SKM-1 treated with dmso at 0.1 percent for 144 hours (cell line): Measurements from ENCODE around the gene EEF1AKMT3.
"Not testable (repeated sequence)": the region's sequence is repeated elsewhere in the genome, so short reads cannot be mapped to it uniquely, and the experiment has no call there.

Experiments
- DNase-seq: peaks from one replicate; lab custom pipeline; 2025; ENCODE audit not compliant: unreplicated experiment; lab: John Stamatoyannopoulos, UW

The EEF1AKMT3 gene

DNA sequence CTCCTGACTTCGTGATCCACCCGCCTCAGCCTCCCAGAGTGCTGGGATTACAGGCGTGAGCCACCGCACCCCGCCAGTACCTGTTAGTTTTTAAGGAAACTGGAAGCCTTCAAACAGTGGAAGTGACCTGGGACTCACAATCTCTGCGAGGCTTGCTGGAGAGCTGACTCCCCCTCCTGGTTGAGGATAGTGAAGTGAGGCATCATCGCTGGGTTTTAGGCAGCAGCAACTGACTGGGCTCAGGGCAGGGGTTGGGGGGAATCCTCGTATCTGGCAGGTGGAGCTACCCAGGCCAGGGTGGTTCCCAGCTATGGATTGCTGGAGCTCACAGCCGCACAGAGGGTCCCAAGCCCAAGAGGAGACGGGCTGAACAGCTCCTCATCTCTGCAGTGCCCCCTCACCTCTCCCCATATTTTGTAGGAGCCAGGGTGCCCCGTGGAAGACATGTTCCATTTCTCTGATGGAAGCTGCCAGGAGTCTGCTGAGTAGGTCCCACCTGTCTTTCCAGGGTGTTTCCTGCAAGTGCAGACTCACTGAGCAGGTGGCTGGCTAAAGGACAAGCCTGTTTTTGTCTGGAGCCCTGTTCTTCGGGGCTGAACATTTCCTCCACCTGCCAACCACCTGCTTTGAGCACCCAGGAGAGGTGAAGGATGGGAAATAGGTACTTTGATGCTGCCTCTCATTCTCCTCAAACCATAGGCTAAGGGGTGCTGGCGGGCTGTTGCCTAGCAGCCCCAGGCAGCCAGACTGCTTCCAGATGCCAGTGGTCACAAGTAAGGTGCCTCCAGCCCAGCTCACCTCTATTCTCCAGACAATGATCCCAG, 43.0 kb downstream of the EEF1AKMT3 start:
- no peak for DNase-seq

DNA sequence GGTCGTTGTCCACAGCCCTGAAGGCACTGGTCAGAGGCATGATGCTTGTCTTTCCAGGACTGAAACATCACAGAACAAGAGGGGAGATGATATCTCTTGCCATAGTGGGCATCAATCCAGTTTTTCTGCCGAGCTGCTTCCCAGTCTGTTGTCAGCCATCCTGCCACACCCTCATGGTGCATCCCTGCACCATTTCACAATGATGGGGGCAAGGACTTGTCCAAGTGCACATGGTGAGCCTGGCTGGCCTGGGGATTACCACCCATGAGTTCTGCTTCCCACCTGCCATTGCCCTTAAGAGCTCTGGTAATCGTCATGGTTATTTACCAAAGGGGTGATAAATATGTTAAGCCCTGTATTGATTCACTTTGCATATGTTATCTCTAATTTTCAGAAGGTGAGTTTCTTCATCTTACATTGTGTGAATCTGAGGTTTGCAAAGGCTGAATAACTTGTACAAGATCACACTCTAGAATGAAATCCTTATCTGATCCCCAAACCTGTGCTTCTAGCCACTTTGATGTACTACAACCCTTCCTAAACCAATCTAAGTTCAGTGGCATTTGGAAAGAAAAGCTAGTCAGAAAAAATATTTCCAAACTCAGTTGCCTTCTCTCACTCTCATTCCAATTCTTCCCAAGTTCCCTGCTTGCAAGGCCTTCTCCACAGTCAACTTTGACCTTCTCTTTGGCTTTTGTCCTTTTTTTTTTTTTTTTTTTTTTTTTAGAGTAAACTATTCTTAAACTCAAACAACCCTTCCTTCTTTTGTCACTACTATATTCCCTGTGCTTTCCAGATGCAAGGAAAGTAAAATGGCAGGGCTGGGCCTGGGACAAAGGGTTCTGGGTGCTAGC, 43.8 kb downstream of the EEF1AKMT3 start:
- no peak for DNase-seq

DNA sequence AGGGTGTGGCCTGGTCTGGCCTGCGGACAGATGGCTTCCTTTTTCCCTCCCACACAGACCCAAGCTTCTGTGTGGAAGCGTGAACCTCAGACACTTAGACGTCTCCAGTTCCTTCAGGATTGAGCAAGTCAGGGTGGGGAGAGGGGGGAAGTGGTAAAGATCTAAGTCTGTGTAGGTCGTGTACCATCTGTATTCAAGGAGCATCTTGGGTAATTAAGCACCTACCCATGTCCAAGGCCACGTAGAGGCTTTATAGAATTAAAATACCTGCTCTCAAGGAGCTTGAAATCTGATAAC, 44.4 kb downstream of the EEF1AKMT3 start:
- peak; percentile 61 for DNase-seq

DNA sequence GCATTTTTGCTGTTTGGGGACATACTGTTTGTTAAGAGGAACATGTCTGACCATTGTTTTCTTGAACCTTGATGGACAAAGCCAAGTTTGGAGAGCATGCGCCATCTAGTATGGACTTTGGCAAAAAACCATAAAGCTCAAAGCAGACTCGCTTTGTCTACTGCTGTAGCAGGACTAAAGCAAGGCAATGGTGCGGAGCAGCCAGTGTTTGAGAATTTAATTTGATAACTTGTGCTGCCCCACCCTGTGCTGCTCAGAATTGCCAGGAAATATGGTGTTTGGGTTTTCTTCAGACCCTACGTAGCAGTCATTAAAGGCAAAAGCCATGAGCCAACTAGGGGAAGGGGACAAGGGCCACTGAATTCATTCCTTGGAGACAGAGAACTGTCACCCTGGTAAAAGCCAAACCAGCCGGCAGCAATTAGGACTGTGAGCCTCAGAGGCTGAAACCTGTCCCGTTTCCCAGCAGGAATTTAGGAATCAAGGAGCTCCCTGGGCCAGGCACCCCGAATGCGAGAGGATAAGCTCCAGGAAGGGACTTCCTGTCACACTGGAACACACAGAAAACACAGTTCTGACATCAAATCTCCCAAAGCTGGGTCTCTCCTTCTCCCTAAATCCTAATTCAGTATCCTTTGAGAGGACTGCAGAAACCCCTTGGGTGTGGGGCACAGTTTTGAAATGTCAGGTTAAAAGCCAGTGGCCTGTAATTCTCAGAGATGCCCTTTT, 45.0 kb downstream of the EEF1AKMT3 start:
- DNase-seq: no peak

DNA sequence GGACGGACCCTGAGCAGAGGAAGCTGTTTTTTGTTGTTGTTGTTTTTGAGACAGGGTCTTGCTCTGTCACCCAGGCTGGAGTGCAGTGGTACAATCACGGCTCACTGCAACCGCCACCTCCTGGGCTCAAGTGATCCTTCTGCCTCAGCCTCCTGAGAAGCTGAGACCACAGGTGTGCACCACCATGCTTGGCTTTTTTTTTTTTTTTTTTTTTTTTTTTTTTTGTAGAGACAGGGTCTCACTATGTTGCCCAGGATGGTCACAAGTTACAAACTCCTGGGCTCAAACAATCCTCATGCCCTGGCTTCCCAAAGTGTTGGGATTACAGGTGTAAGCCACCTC, 45.5 kb downstream of the EEF1AKMT3 start:
- DNase-seq: not testable (repeated sequence)

DNA sequence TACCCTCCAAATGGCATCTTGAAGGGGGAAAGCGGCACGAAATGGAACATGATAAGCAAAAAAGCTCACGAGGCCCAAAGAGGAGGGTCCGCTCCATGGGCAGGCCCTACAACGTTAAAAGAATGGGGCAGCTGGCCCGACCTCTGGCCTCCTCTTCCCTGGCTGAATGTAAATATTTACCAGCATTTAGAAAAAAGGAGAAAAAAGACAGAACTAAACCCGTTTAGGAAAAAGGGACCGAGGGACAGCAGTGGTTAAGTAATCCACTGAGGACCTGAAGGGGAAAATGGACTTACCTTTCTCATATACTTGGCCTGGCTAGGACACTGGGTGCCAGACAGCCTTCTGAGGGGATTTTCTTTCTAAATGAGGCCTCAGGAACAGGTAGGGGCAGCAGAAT, 47.7 kb downstream of the EEF1AKMT3 start:
- DNase-seq: not testable (repeated sequence)

DNA sequence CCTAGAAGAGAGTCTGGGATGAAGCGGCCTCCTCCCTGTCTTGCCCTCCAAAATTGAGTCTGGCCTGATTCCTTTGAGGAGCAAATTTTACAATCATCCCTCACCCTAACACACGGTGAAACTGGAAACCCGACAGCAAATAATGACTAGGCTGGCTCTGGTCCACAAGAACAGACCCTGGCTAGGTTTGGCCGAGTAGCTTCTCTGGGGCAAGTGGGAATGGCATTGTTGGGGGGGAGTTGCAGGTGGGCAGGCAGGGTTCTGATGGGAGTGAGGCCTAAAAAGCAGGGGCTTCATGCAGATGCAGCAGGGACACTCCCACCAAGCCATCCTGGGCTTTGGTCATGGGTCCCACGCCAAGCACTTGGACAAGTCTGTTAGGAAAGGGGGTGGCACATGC, 48.6 kb downstream of the EEF1AKMT3 start:
- DNase-seq: not testable (repeated sequence)

DNA sequence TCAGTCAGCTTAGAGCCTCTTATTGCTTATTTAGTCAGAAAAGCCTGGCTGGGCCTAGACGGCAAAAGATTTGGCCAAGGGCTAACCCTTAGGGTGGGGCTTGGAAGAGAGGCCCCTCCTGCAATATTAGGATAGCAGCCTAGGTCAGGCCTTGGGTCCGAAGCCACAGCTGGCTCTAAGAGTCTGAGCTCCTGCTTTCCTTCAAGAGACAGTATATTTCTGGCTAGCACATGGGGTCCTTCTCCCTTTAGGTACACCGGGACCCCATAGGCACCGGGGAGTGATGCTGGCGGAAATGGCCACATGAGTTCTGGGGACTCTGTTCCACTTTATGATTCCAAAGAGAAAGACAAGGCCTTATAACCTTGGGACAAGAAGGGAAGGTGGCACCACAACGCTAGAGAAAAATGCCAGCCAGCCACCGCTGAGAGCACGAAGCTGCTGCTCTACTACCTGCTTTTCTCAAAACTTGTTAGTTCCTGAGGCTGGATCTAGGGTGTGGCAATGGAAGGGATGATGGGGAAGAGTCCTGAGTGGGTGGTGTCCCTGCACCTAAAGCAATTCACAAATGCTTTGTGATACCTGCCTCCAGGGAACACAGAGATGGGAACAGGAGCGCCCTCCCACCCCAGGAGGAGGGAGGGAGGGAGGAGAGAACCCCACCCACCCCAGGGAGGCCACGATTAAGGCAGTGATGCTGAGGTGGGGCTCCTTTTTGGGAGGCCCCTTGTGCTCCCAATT, 49.2 kb downstream of the EEF1AKMT3 start:
- DNase-seq: no peak

DNA sequence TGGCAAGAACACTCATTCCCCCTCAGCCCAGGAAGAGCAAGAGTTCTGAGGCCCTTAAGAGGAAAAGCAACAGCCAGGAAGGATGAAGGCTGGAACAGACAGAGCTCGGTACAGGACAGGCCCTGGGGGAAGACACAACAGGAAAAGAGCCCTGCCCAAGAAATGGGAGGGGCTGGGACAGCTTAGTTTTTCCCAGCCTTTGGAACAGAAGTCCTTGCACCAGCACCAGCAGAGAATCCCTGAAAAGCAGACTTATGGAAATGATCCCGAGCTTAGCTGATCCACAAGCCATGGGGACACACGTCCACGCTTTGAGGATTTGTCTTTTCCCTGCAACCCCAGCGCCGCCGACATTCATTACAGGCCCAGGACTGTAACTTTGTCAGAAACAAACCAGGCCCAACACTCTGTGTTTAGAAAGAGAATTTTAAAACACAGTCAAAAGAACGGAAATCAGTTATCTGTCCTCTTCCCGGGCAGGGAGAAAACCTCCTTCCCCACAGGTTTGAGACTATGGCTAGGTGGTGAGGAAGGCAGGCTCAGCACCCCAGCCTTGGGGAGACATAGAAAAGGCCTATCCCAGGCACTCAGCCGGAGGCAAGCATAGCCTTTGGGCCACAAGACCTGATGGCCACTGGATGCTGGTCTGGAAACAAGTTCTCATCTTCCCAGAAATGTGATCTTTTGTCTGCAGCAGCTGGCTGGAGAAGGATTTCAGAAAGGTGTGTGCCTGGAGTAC, 50.1 kb downstream of the EEF1AKMT3 start:
- no peak for DNase-seq

DNA sequence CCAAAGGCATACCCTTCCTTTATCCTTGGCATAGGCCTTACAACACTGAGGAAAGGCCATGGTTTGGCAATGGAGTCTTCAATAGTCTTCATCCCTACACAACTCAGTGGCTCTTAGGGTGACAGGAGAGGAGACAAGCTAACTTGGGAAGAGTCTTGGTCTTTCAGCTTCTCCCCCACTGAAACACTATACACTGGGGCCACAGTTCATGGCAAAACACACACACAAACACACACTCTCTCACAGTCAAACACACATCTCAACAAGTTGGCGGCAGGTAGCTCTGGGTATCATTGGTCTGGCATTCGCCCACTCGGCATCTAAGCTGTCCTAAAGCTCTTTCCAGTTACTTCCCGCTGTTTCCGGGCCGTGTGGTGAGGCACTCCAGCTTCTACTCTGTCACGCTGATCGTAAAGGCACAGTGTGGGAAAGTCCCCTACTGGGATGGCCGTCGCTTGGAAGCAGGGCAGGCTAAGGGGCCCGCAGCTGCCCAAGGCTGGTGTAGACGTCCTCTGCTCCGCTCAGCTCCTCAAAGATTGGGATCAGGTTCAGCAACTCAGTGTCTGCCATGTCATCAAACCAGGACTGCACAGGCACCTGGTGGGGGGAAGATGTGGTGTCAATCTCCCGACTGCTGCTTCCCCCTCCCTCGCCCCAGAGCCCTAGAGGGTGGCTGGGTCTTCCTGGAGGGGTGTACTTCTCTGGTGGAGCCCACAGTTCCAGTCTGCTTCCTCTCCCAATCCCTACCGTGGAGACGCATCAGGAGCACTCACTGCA, 50.9 kb downstream of the EEF1AKMT3 start:
- DNase-seq: no peak

DNA sequence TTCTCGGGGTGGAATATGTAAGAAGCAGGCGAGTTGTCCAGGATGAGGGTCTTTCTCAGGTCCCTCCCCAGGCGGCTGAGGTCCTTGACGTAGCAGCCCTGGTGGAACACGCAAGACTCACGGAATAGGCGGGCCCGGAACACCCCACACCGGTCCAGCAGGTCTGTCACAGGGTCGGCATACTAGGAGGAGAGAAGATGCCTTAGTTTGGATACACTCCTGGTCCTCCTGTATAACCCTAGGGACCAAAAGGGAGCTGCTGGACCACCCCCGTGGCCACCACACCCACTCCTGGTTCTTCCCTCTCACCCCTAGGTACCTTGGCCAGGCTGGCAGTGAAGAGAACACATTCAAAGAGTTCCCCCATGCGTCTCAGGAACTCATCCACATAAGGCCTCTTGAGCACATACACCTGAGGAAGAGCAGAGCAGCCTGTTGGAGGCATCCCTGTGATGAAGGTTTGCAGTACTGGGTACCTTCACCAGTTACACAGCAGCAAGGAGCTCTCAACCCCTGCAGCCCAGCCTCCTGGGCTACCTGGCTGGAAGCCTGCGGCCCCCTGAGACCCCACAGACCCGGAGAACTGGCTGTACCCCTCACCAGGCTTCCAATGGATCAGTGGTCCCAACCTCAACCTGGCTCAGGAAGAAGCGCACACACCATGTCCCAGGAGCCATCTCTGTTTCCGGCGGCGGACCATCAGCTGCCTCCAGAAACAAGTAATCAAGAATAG, 51.7 kb downstream of the EEF1AKMT3 start:
- DNase-seq: no peak

DNA sequence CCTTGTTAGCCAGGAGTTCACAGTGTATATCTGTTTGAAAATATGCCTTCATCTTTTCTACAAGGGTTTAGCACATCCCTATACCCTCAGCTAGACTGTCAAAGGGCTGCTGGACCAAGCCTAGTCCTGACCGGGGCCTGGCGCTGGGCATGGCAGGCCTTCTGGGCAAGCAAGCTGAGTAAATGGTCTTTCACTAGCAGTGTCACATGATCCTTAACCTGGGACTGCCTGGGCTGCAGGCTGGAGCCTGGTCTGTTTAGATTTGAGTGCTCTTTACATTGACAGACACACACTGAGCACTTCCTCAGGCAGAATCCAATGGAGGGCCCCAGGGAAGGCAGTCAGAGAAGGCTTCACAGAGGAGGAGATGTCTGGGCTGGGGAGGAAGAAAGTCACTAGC, 53.0 kb downstream of the EEF1AKMT3 start:
- no peak for DNase-seq

DNA sequence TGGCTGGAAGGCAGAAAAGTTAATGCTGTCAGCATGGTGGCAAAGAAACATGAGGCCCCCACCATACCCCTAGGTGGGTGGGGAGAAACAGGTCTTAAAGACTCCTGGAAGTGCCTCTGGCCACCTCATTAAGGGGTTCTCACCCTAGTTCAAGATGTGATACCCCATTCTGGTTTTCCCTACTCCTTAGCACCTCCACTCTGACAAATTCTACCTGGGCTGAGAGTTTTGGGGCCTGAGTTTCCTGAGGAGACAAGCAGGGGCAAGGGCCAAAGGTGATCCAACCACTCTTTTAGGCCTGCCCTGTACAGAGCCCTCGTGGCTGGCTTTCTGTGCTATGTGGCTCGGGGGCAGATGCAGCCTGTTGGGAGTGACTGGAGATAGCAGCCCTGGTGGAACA, 54.0 kb downstream of the EEF1AKMT3 start:
- no peak for DNase-seq

DNA sequence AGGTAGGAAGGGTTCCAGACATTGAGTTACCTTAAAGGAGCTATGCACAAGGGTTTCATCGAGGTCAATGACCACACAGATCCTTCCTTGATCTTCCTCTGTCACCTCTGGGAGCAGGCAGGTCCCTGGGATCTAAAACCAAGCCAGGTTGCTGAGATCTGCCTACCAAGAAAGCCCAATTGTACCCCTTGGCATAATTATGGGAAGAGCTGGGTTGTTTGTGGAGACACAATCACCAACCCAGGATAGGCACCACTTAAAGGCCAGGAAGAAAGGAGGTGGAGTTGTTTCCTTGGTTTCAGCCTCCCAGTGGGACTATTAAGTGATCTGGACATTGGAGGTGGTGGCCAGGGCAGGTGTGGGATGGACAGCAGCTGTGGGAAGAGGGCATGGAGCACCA, 54.6 kb downstream of the EEF1AKMT3 start:
- DNase-seq: no peak

DNA sequence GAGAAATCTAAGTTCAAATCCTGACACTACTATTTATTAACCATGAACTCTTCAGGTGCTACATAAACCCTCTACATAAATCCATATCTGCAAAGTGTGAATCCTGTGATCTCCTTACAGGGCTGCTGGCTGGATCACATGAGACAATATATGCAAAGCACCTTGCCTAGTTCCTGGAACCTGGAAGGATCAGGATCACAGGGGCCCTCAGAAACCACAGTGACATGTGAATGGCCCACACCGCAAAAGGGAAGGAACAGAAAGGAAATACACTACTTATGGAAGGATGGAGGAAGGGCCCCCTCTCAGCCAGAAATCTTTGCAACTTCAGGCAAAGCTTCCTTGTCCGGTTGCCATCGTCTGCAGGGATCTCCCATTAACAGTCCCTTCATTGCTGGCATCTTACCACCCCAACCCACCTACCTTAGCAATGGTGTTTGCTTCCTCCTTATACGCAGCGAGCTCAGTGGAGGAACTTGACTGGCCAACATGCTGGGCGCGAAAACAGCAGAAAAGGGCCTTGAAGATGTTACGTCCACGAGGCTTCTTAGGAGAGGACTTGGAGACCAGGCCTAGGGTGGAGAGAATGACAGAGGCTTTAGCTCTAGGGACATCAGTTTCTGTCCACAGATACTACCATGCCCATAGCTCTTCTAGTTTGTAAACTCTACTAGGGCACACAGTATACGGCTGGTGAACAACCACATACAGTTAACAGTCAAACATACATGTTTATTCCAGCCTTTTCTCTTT, 56.8 kb downstream of the EEF1AKMT3 start:
- DNase-seq: no peak

DNA sequence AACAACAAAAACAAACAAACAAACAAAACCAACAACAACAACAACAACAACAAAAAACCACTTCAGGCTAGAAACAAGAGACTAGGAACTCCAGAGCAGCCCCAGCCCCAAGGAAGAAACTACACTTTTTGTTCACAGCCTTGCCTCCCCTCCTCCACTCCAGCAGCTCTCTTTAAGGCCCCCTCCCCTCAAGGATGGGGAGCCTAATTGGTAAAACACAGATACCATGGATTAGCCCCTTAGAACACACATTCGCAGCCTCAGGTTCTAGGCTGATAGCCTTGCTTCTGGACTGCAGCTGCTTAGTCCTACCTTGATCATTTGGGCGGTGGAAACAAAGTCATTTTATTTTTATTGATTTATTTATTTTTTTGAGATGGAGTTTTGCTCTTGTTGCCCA, 58.0 kb downstream of the EEF1AKMT3 start:
- DNase-seq: no peak
